ENCODE data around the gene SRPK2.

Gene SRPK2

DNA sequence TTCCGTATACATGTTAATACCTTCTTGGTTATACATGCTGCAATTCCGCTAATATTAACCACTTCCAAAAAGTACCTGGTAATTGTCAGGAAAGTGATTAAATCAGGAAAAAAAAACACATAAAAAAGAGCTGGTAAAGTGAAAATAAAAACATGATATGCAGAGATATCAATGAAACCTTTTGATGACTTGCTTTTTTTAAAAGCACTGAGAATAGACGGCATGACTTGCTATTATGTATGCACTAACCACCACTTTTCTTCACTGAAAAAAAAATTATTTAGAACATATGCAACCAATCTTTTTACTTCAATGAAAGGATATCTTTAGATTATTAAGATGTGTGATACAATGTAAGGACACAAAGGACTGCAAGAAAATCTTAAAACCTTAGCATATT lies 211.7 kb downstream of the SRPK2 start:
- no peak for DNase-seq (ENCODE audit: low read depth, low spot score)
- in situ Hi-C loops (cut with HindIII; ENCODE audit: low sequenced_read_pairs), result no loop called here
- TF ChIP-seq, protein P1, sequence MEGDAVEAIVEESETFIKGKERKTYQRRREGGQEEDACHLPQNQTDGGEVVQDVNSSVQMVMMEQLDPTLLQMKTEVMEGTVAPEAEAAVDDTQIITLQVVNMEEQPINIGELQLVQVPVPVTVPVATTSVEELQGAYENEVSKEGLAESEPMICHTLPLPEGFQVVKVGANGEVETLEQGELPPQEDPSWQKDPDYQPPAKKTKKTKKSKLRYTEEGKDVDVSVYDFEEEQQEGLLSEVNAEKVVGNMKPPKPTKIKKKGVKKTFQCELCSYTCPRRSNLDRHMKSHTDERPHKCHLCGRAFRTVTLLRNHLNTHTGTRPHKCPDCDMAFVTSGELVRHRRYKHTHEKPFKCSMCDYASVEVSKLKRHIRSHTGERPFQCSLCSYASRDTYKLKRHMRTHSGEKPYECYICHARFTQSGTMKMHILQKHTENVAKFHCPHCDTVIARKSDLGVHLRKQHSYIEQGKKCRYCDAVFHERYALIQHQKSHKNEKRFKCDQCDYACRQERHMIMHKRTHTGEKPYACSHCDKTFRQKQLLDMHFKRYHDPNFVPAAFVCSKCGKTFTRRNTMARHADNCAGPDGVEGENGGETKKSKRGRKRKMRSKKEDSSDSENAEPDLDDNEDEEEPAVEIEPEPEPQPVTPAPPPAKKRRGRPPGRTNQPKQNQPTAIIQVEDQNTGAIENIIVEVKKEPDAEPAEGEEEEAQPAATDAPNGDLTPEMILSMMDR (IDR thresholded peaks at IDR 0.05; ENCODE audit: low read depth, low read length), result no peak
- no peak overlapping the region for H3K4me3 ChIP-seq (ENCODE audit: low read depth, low read length)

GRCh38 chr7:105173586-105173985 lies 215.1 kb downstream of the SRPK2 start:
- in situ Hi-C loops (cut with HindIII; ENCODE audit: low sequenced_read_pairs), result no loop called here
- no peak for DNase-seq (ENCODE audit: low read depth, low spot score)
- TF ChIP-seq, protein P1 (IDR thresholded peaks at IDR 0.05; ENCODE audit: low read depth, low read length), result no peak
- H3K4me3 ChIP-seq (ENCODE audit: low read depth, low read length), result no peak overlapping the region

GRCh38 chr7:105164751-105165150 lies 224.0 kb downstream of the SRPK2 start:
- no peak for DNase-seq (ENCODE audit: low read depth, low spot score)
- TF ChIP-seq, protein P1 (IDR thresholded peaks at IDR 0.05; ENCODE audit: low read depth, low read length), result no peak
- H3K4me3 ChIP-seq (ENCODE audit: low read depth, low read length), result no peak overlapping the region
- in situ Hi-C loops (cut with HindIII; ENCODE audit: low sequenced_read_pairs), result no loop called here

- TF ChIP-seq, protein P1 (IDR thresholded peaks at IDR 0.05; ENCODE audit: low read depth, low read length), result no peak
- no peak for DNase-seq (ENCODE audit: low read depth, low spot score)
These were observed 225.0 kb downstream of the SRPK2 start for GRCh38 chr7:105163718-105164117.

GRCh38 chr7:105161366-105161765 lies 227.4 kb downstream of the SRPK2 start:
- H3K4me3 ChIP-seq (ENCODE audit: low read depth, low read length), result no peak overlapping the region
- in situ Hi-C loops (cut with HindIII; ENCODE audit: low sequenced_read_pairs), result no loop called here
- no peak for DNase-seq (ENCODE audit: low read depth, low spot score)
- TF ChIP-seq, protein P1 (IDR thresholded peaks at IDR 0.05; ENCODE audit: low read depth, low read length), result no peak

More at GRCh38 chr7:105163718-105164117, 225.0 kb downstream of the SRPK2 start:
- no peak overlapping the region for H3K4me3 ChIP-seq (ENCODE audit: low read depth, low read length)
- in situ Hi-C loops (cut with HindIII; ENCODE audit: low sequenced_read_pairs), result no loop called here

DNA sequence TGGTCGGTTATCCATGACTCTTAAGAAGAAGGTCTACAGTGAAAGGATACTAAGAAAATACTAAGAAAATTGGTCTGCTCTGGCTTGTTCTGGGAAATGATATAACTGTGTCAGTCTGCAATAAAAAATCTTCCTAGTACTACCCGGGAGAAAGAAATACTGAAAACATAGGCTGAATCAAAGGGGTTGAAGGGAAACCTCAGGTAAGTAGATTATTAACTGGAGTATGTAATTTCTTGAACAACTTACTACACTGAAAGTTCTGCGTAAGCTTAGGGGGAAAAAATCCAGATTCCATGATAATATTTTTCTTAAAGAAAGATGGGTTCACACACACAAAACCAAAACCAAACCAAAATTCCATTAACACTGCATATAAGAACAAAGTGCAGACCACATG lies 231.4 kb downstream of the SRPK2 start:
- no peak for DNase-seq (ENCODE audit: low read depth, low spot score)
- no peak overlapping the region for H3K4me3 ChIP-seq (ENCODE audit: low read depth, low read length)
- in situ Hi-C loops (cut with HindIII; ENCODE audit: low sequenced_read_pairs), result no loop called here
- TF ChIP-seq, protein P1 (IDR thresholded peaks at IDR 0.05; ENCODE audit: low read depth, low read length), result no peak

DNA sequence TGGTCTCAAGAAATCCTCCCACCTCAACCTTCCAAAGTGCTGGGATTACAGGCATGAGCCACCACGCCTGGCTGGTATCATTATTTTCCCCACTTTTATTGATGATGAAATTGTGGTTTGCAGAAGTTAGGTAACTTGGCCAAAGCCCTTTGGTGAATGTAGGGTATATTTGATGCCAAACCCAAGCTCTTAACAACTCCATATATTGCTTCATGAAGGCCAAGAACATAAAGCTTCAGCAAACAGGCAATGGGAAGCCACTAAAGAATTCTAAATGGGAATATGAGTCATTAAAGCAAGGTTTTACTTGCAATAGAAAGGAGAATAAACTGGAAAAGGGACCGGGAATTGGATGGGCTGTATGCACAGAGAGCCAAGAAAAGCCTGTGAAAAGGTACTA lies 232.0 kb downstream of the SRPK2 start:
- TF ChIP-seq, protein P1 (IDR thresholded peaks at IDR 0.05; ENCODE audit: low read depth, low read length), result no peak
- DNase-seq (ENCODE audit: low read depth, low spot score), result peak; percentile 51
- no peak overlapping the region for H3K4me3 ChIP-seq (ENCODE audit: low read depth, low read length)
- in situ Hi-C loops (cut with HindIII; ENCODE audit: low sequenced_read_pairs), result no loop called here
